Osteoblast (primary cell): ENCODE measurements around the gene PIK3IP1. TPM values are rescaled to one million over a fixed set of nuclear protein-coding genes. Genes with fewer than 3 reads are reported as not detected.
"Not testable (repeated sequence)": the region's sequence is repeated elsewhere in the genome, so short reads cannot be mapped to it uniquely, and the experiment has no call there.

Source experiments
- DNase-seq: peaks from one replicate; pipeline ENCODE4 v3.0.0; 2011; ENCODE audit warnings: low spot score, mixed read lengths; ENCODE audit not compliant: insufficient read length; ENCODE audit errors: missing footprints
- H2AFZ ChIP-seq: 2 replicates; pipeline ENCODE4 v1.6.0; 2011; ENCODE audit warnings: mild to moderate bottlenecking, low read length
- H3K27ac ChIP-seq: 2 replicates; pipeline ENCODE4 v1.5.1; 2011; ENCODE audit warnings: mild to moderate bottlenecking, low read depth, low read length, moderate library complexity
- H3K27me3 ChIP-seq: 2 replicates; pipeline ENCODE4 v1.6.0; 2012; ENCODE audit warnings: mild to moderate bottlenecking, control low read depth, inconsistent platforms, low read length, moderate library complexity; ENCODE audit not compliant: insufficient read depth
- H3K36me3 ChIP-seq: 2 replicates; pipeline ENCODE4 v1.5.1; 2011; ENCODE audit warnings: mild to moderate bottlenecking, low read length, control low read depth, moderate library complexity; ENCODE audit not compliant: insufficient read depth
- H3K4me1 ChIP-seq: 2 replicates; pipeline ENCODE4 v1.5.1; 2011; ENCODE audit warnings: mild to moderate bottlenecking, low read length, control low read depth, moderate library complexity; ENCODE audit not compliant: insufficient read depth
- H3K4me2 ChIP-seq: 2 replicates; pipeline ENCODE4 v1.6.0; 2011; ENCODE audit warnings: mild to moderate bottlenecking, low read length; ENCODE audit not compliant: insufficient read depth
- H3K4me3 ChIP-seq: fragments of 200-600 bp; sonication (generic); 3 replicates; pipeline ENCODE4 v1.5.1; 2012; ENCODE audit warnings: mild to moderate bottlenecking, low read length, inconsistent platforms; ENCODE audit not compliant: insufficient read depth
- H3K79me2 ChIP-seq: 2 replicates; pipeline ENCODE4 v1.6.0; 2012; ENCODE audit warnings: mild to moderate bottlenecking, low read length, control low read depth, inconsistent platforms; ENCODE audit not compliant: insufficient read depth
- H3K9me3 ChIP-seq: 2 replicates; pipeline ENCODE4 v1.5.1; 2011; ENCODE audit warnings: low read depth, low read length, control low read depth
- H4K20me1 ChIP-seq: 2 replicates; pipeline ENCODE4 v1.6.0; 2012; ENCODE audit warnings: mild to moderate bottlenecking, low read length, control low read depth; ENCODE audit not compliant: insufficient read depth
- total RNA-seq: library from RNA; depleted of rRNA; stranded (reverse); fragments of >200 nt; gene quantifications from 2 replicates; pipeline ENCODE4 v1.2.3, GENCODE V29; 2012
- TF ChIP-seq, protein P1 (sequence below): IDR thresholded peaks from 2 replicates; pipeline ENCODE4 v1.5.1; 2011; ENCODE audit warnings: mild to moderate bottlenecking, low read depth, low read length, moderate library complexity; ENCODE audit errors: extremely low read depth

Gene PIK3IP1
- total RNA-seq, 1 donor = 31.5 TPM

- H3K4me2 ChIP-seq = no peak overlapping the region
- H3K36me3 ChIP-seq = peaks cover 5% of the 10 kb centered on the region
- H3K27ac ChIP-seq = no peak overlapping the region
- H2AFZ ChIP-seq = no peak overlapping the region
- no peaks in the 10 kb centered on the region for H3K79me2 ChIP-seq
- H3K4me3 ChIP-seq = no peak overlapping the region
- TF ChIP-seq, protein P1, sequence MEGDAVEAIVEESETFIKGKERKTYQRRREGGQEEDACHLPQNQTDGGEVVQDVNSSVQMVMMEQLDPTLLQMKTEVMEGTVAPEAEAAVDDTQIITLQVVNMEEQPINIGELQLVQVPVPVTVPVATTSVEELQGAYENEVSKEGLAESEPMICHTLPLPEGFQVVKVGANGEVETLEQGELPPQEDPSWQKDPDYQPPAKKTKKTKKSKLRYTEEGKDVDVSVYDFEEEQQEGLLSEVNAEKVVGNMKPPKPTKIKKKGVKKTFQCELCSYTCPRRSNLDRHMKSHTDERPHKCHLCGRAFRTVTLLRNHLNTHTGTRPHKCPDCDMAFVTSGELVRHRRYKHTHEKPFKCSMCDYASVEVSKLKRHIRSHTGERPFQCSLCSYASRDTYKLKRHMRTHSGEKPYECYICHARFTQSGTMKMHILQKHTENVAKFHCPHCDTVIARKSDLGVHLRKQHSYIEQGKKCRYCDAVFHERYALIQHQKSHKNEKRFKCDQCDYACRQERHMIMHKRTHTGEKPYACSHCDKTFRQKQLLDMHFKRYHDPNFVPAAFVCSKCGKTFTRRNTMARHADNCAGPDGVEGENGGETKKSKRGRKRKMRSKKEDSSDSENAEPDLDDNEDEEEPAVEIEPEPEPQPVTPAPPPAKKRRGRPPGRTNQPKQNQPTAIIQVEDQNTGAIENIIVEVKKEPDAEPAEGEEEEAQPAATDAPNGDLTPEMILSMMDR = no peak
- no peak for DNase-seq
- H3K27me3 ChIP-seq = no peaks in the 10 kb centered on the region
- no peaks in the 10 kb centered on the region for H4K20me1 ChIP-seq
- H3K4me1 ChIP-seq = no peaks in the 10 kb centered on the region
- H3K9me3 ChIP-seq = no peaks in the 10 kb centered on the region
These were observed 29.1 kb upstream of the PIK3IP1 start for GRCh38 chr22:31321421-31321820.

DNA sequence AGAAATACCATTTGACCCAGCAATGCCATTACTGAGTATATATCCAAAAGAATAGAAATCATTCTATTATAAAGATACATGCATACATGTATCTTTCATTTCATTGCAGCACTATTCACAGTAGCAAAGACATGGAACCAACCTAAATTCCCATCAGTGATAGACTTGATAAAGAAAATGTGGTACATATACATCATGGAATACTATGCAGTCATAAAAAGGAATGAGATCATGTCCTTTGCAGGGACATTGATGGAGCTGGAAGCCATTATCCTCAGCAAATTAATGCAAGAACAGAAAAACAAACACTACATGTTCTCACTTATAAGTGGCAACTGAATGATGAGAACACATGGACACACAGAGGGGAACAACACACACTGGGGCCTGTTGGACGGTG lies 21.9 kb upstream of the PIK3IP1 start:
- H3K9me3 ChIP-seq, H3K4me3 ChIP-seq, H3K36me3 ChIP-seq, H2AFZ ChIP-seq, H3K27ac ChIP-seq, H3K79me2 ChIP-seq, H3K4me2 ChIP-seq, H4K20me1 ChIP-seq, H3K4me1 ChIP-seq, H3K27me3 ChIP-seq, DNase-seq: not testable (repeated sequence)

- Histone ChIP-seq H3K4me2 (peak overlapping the region; percentile 47), H3K27ac (no peak overlapping the region), H3K4me3 (peak overlapping the region; percentile 9), H4K20me1 (no peaks in the 10 kb centered on the region), H3K36me3 (no peaks in the 10 kb centered on the region), H3K9me3 (peaks cover 2% of the 10 kb centered on the region), H3K27me3 (no peaks in the 10 kb centered on the region), H2AFZ (peak overlapping the region; percentile 85), H3K4me1 (peaks cover 4% of the 10 kb centered on the region), H3K79me2 (no peaks in the 10 kb centered on the region)
- TF ChIP-seq, protein P1 = peak; percentile 92
- peak; percentile 89 for DNase-seq
These were observed 21.3 kb upstream of the PIK3IP1 start for GRCh38 chr22:31313366-31314147.

DNA sequence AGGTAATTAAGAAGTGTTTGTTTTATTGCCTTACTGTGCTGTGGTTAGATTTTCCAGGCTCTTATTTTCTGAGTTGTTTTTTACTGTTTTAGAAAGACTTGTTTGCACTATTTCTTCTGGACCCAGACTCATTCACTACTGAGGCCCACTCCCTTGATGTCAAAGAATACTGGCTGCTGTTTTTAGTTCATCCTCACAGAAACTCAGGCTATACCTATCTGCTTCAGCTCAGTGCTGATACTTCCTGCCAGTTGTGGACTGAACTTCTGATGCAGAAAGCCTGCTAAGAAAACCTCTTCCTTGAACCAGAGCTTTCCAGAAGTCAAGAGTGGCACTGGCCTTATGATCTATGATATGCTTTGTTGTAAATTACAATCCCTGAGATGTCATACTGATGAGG lies 15.9 kb upstream of the PIK3IP1 start:
- DNase-seq = no peak
- H3K27me3 ChIP-seq = peaks cover 7% of the 10 kb centered on the region

More for the DNA sequence above, 15.9 kb upstream of the PIK3IP1 start:
- Histone ChIP-seq H3K36me3 (no peaks in the 10 kb centered on the region), H3K4me3 (no peak overlapping the region), H3K9me3 (no peaks in the 10 kb centered on the region), H3K27ac (no peak overlapping the region), H2AFZ (no peak overlapping the region), H3K79me2 (no peaks in the 10 kb centered on the region), H4K20me1 (no peaks in the 10 kb centered on the region), H3K4me1 (no peaks in the 10 kb centered on the region), H3K4me2 (no peak overlapping the region)
- TF ChIP-seq, protein P1 = no peak
